GM19455 (cell line): ENCODE results near the gene WDR75.
"Not testable (repeated sequence)": the region's sequence is repeated elsewhere in the genome, so short reads cannot be mapped to it uniquely, and the experiment has no call there.

ENCODE experiments used
- ATAC-seq: cut with Tn5 transposase; IDR thresholded peaks from one replicate; pipeline ENCODE4 v1.9.1; 2021; ENCODE audit not compliant: unreplicated experiment

WDR75 gene

DNA sequence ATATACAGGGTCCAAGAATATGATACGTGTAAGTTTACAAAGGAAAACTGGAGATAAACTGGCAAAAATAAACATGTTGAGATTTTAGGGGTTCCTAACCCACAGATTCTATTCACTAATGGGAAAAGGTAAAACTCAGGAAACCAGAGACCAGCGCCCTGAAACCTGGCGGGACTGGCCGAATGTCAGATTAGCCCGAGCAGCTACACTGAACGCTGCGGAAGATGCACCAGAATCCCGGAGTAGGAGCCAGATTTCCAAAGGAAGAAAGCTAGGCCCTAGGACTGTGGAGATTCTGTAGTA lies 679 bp upstream of the WDR75 start:
- peak; percentile 42 for ATAC-seq

DNA sequence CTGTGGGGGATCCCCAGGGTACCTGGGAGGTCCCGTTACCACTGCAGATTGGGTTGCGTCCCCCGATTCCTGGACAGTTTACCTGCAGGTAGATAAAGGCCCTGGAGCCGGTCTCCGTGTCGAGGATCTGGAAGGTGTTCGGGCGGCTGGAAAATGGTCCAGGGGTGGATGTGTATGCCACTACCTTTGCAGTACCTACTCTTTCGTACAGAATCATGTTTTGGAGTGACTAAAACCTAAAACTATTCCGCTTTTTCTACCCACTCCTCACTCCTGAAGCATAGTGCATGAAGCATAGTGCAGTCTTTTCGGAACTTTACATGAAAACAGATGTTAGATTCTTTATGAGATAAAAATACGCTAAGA lies 418 bp downstream of the WDR75 start:
- peak; percentile 3 for ATAC-seq

DNA sequence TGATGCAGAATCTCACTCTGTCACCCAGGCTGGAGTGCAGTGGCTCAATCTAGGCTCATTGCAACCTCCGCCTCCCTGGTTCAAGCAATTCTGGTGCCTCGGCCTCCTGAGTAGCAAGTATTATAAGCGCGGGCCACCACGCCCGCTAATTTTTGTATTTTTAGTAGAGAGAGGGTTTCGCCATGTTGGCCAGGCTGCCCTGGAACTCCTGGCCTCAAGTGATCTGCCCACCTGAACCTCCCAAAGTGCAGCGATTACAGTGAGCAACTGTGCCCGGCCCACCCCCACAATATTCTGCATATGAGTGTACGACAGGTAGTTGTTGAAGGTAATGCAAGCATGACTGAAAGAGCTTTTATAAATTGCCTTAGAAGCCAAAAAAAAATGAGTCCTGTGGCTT lies 1.2 kb downstream of the WDR75 start:
- no peak for ATAC-seq

DNA sequence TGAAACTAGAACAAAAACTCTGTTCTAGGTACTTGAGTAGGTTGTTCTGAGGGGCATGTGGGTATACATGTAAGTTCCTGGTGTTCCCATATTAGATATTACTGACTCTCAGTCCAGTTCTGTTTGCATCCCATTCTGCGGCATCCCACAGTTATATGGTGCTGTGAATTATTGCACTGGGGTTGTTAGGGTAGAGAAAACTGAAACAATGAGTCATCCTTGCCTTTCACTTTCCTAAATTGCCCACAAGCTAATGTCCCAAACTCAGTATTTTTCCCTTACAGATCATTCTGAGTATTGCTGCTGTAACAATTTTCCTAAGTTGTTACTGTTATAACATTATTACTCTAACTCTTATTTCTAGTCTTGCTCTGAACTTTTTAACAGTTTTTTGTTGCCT lies 3.0 kb downstream of the WDR75 start:
- no peak for ATAC-seq

DNA sequence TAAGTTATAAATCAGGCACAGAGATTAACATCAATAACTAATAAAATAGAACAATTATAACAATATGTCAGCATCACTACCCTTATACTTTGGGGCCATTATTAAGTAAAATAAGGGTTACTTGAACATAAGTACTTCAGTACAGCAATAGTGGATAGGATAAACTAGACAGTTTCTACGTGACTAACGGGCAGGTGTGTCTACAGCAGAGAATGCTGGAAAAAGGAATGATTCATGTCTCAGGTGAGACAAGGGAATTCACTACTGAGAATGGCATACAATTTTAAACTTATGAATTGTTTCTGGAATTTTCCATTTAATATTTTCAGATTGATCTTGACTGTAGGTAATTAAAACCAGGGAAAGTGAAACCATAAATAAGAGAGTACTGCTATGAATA lies 5.5 kb downstream of the WDR75 start:
- no peak for ATAC-seq

DNA sequence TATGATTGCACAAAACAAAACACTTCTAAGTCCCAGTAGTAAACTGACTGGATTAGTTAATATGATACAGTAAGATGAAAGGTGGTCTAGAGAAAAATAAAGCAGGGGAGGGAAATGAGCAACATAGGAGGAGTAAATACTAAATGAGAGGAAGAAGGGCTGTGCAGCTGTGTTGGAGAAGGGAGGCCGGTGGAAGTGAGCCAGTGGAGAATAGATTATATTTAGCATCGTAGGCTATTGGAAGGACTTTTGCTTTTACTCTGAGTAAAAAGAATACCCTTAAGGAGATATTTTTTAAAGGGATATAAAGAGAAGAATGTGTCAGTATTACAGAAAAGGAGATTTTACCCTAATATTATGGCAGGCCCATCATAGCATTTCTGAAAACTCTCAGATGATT lies 12.7 kb downstream of the WDR75 start:
- ATAC-seq: no peak

DNA sequence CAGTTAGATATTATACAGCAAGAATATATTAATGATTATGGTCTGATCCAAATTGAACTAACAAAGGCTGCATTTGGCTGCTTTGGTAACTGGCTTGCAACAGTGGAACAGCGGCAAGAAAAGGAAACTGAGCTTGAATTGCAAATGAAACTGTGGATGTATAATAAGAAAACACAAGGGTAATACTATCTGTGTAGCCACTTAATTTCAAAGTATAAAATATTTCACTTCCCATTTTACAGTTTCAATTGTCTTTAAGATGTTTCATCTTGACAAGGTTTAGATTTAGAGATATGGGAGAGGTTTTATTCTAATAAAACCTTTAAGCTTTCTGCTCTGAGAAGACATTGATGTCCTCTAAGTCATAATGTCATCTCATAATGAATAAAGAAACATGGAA lies 23.8 kb downstream of the WDR75 start:
- no peak for ATAC-seq

DNA sequence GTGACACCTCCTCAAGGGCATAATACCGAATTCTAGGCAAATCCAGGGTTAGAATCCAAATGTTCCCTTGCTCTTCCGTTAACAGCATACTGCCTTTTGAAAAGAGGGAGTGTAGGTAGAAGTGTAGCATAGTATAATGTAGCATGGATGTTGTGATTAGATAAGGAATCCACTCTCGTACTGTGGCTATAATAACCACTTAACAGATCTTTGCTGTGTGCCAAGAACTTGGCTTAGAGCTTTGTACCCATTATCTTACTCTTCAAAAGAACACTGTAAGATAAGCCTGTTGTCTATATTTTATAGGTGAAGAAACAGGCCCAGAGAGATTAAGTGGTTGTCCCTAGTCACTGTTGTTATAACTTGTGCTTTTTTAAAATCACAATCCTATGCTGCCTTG lies 24.2 kb downstream of the WDR75 start:
- ATAC-seq: no peak

DNA sequence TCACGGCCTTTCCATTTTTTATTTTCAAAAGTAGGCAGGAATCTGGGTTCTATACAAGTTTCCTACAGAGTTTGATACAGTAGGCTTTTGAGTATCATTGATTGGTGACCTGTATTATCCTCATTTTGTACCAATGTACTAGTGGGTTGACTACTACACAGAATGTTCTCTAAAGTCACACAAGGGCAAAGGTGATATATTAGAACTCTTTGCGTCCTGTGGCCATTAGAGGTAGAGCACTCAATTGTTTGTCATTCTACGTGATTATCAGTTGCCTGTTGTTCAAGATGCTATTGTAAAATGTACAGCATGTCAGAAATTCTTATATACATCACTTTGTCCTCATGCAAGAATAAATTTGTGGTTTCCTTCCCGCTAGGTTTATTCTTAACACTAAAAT lies 24.8 kb downstream of the WDR75 start:
- no peak for ATAC-seq

DNA sequence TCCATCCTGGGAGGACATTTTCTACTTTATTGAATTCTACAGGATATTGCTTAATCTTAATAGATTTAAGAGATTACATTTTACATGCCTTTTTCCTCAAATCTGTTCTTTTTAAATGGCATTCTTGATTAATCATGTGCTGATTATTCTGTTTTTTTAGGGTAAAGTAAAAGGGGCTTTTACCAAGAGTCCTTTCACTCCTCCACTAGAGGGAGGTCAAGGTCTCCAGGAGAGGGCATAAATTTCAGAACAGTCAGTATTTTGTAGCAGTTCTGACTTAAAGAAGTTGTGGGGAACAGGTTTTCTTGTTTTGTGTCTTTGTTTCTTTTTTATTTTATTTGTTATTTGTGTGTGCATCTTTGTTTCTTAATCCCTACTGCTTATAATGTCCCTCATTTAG lies 25.4 kb downstream of the WDR75 start:
- ATAC-seq: no peak

DNA sequence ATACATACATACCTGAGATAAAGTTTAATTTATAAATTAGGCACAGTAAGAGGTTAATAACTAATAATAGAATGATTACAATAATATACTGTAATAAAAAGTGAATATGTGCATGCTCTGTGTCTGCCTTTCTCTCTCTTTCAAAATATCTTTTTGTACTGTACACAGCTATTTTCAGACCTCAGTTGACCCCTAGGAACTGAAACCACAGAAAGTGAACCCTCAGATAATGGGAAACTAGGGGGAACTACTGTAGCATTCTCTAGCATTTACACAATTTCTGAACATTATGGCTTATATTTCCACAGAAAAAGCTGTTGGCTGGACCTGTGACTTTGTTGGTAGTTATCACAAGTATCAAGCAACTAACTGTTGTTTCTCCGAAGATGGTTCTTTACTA lies 25.9 kb downstream of the WDR75 start:
- no peak for ATAC-seq

DNA sequence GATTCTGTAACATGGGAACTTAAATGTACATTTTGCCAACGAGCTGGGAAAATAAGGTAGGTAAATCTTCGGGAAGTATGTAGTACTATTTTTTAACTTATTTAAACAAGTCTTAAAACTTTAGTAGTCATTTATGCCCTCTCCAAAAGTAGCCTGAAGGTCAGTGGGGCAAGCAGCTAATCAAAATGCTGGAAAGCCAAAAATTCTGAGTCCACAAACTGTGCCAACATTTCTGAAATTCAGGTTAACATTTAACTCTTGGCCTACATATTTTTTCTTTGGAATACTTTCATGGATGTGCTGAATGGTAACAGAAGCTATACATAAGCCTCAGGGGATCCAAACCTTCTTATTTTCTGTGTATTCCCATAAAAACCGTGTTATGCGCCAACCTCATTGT lies 26.3 kb downstream of the WDR75 start:
- no peak for ATAC-seq

DNA sequence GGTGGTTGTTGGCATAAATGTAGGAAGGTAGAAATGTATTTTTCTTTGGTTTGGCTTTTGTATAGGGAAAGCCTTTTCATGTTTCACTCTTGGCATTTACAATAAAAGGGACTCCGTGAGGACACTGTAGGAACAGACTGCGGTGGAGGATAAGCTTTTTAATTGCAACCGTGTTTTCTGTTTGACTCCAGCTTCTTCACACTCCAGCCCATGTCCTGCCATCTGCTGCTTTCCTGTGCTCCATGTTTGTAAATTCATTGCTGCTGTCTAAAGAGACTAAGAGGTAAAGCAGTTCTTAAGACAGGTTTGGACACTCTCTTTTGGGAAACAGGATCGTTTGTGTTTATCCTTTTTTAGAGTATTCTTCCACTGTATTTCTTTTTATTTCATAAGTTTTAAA lies 33.3 kb downstream of the WDR75 start:
- no peak for ATAC-seq

DNA sequence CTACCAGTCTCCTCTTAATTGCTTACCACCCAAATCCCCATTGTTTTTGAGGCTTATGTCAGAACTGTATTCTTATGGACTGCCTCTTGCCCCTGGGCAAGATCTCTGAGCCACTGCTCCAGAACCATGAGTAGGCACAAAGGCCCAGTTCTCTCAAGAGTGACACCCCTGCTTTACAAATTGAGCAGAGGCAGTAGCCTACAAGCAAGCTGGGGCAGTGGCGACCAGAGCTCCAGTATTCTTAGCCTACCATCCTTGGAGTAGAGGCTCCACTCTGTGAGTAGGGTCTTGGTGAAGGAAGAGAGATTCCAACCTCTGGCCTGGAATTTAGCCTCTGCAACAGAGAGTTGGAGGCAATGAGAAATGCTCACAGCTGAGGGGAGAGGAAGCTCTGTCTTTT lies 36.5 kb downstream of the WDR75 start:
- ATAC-seq: no peak

DNA sequence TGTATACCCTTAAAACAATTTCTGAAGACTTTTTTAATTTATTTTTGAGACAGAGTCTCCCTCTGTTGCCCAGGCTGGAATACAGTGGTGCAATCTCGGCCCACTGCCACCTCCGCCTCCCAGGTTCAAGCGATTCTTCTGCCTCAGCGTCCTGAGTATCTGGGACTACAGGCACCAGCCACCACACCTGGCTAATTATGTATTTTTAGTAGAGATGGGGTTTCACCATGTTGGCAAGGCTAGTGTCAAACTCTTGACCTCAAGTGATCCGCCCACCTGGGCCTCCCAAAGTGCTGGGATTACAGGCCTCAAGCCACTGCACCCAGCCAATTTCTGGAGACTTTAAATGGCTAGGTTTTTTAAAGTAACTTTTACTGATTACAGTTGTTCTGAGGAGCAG lies 37.0 kb downstream of the WDR75 start:
- ATAC-seq: not testable (repeated sequence)

DNA sequence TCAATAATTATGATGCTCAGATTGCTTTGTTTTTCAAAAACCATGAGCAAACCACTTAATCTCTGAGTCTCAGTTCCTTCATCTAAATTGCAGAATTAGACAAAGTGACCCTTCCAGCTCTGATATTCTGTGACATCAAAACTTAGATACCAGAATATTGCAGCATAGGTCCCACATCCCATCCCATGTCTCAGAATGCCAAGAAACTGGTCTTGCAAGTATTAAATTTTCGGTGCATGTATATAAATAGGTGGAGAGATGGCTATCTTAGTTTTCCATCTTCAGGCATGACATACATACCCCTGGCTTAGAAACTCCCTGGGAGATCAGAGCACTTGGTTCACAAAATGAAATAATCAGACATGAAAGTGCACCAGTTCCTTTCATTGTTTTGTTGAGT lies 39.8 kb downstream of the WDR75 start:
- ATAC-seq: no peak

DNA sequence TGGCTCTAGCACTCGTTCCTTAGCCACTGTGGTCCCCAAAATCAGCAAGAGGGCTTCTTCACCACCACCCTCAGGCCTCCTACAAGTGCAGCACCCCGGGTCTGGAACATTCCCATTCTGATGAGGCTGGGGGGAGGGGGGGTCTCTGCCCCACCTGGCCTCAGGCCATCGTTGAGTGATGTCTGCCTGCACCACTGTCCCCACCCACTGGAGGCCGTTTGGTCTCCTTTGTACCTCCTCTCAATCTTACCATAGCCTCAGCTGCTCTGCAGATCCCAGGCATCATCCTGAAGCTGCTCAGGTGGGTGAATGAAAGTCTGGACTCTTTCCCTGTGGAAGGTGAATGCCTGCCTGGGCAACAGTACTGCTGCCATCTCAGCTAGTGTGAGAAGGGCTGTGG lies 42.3 kb downstream of the WDR75 start:
- ATAC-seq: no peak

DNA sequence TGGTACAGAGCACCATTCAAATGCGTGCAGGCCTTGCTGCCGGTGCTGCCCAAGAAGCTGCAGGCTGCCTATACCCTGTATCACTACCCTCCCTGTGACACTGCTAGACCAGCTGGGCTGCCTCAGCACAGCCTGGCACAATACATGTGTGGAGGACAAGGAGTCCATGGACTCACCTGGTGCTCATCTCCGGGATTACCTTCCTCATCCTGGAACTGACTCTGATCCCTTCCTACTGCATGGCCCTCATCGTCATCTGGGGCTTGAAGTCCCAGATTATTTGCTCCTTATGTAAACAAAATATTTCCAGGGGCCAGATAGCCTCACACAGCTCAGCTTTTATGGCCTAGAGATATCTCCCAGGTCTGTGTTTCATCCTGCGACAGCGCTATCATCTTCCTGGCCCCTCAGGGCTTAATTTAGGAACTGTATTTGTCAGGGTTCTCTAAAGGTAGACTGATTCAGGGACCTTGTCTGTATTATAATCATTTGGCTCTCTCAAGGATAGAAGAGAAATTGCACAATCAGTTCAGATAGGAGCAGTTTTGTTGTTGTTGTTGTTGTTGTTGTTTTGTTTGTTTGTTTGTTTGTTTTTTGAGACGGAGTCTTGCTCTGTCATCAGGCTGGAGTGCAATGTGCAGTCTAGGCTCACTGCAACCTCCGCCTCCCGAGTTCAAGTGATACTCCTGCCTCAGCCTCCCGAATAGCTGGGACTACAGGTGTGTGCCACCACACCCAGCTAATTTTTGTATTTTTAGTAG lies 42.9 kb downstream of the WDR75 start:
- ATAC-seq: no peak

DNA sequence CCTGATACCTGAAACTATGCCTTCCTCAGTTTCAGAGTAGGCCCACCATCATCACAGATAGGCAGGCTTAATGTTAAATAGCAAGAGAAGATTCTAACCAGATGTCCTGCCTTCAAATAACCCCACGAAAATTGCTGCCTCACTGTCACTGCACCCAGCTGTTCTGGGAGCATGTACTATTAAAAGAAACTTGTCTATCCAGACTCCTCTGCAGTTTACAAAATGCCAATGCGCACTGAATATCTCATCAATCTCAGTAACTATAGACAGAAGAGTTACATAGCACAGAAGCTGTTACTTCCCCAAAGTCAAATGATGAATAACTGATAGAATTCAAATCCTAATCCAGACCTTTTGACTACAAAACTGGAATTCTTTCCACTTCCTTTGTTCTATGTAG lies 43.9 kb downstream of the WDR75 start:
- no peak for ATAC-seq

DNA sequence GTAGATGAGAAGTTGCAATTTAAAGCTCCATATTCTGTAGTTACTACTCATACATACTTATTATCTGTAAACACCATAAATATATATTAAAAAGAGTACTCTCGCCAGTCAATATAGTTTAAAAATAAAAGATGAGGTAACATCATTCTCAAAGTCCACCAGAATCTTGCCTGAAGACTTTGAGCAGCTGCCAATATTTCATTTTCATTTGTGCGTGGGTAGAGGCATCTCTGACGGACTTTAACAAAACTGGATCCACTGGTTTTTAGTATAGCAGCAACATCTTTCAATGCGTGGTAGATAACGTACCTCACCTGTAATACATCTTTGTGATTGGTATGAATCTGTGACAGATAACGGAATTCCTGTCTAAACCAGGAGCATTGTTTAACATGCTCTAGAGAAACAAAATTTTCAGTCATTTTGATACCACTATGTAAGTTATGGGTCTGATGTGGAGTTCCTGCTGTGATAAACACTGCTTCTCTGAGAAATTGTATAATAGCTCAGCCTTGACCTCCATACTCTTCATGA lies 45.0 kb downstream of the WDR75 start:
- no peak for ATAC-seq

DNA sequence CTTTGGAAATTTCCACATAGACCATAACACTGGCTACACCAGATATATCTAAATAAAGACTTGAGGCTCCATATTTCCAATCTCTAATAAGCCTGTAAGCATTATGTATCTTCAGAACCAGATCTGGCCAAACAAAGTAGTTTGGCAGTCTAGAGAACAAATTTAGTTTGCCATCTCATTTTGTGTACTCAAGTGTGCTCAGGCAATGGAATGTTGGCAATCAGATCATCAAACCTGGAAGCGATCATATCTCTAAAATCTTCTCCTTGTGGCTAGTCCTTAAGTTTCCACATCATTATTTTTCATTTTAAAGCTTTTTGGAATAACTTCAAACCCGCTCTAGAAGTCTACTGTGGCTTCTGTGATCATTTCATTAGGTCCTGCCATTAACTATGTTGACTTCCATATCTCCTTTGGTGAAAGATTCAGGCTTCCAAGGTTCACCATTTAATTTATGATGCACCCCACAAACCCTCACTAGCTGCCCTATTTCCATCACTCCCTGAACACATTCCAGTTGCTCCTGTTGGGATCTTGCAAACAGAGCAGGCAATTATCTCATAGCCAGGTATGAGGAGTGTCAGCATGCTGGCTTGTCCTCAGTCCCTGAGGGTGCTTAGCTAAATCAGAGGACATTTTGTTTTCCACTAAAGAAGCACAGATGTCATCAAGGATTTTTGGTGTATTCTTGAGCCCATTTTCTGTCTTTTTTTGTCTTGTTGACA lies 46.2 kb downstream of the WDR75 start:
- ATAC-seq: no peak

DNA sequence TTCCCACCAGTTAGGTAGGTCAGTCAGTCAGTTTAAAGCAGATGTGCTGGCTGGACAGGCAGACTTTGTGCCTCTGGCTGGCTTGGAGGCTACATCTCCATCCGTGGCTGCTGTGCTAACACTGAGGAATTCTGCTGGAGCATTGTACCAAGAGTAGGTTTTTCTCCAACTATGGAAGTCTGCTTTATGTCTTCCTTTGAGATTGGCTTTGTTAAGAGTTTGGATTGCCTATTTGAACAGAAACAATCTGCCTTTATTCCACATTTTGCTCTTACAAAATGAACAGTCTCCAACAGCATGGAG lies 46.7 kb downstream of the WDR75 start:
- no peak for ATAC-seq

DNA sequence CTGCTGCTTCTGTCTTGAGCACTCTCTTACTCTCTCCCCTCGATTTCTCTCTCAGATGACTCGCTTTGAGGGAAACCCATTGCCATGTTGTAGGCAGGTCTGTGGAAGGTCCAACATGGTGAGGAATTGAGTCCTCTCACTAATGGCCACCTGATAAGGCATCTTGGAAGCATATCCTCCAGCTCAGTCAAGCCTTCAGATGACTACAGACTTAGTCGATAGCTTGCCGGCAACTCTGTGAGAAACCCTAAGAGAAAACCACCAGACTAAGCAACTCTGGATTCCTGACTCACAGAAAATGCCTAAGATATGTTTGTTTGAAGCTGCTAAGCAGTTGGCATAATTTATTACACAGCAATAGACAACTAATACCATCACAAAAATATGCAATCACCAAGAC lies 51.2 kb downstream of the WDR75 start:
- ATAC-seq: no peak
